Measurements from ENCODE around the gene UNC79.
"Not testable (repeated sequence)": the region's sequence is repeated elsewhere in the genome, so short reads cannot be mapped to it uniquely, and the experiment has no call there.

UNC79 gene

DNA sequence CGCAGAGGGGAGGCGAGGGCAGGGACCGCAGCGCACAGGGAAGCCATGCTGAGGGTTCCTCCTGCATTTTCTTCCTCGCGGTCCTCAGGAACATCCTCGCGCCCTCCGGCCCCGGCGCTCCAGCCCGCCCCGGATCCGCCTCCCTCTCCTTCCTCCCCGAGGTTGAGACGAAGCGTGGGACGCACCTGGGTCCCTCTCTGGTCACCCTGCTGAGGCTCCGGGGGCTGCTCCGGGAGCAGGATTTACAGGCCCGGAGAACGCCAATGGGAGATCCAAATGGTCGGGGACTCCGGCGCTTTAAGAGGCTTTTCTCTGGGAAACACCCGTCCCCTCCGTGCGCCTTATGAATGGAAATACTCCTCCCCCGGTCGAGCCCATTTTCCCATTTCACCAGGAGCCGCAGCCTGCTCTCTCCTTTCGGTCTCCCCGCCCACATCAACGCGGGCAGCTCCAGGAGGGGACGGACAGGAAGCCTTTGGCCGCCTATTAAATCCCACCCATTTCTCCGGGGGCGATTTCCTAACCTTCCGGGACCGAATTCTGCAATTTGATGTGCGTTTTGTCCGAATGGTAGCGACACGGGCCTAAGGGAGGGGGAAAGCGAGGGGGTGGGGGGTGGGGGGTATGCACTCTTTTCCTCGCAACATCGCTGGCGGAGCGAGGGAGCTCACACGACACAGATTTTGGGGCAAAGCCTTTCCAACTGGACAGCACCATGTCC, at the start of gene UNC79:
Gene UNC79 (plus strand): TSS at position 625 of the 721 bp plus-strand sequence. CDS start 91 bp downstream, at position 716.
- DNase-seq (ENCODE audit: low spot score), result peak; percentile 54

DNA sequence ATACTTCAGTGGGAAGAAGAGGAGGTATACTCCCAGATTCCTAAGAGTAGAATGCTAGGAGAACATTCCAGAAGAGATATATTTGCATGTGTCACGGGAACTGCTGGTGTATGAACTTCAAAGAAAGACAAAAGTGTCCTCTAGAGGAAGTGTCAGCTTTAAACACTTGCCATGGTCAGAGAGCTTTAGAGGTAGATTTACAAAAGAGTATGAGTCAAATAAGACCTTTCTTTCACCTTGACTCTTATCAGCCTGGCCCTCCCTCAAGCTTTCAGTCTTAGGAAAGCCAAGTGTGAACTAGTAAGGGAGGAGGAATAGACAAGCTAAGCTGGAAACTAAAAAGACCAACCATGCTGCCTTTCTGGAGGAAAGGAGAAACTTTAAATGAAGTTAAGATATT, 49.1 kb upstream of the UNC79 start:
- no peak for DNase-seq (ENCODE audit: low spot score)

DNA sequence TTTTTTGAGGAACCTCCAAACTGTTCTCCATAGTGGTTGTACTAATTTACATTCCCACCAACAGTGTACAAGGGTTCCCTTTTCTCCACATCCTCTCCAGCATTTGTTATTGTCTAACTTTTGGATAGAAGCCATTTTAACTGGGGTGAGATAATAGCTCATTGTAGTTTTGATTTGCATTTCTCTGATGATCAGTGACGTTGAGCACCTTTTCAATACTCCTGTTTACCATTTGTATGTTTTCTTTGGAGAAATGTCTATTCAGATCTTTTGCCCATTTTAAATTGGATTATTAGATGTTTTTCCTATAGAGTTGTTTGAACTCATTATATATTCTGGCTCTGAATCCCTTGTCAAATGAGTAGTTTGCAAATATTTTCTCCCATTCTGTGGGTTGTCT, 46.5 kb upstream of the UNC79 start:
- DNase-seq (ENCODE audit: low spot score), result peak; percentile 96

DNA sequence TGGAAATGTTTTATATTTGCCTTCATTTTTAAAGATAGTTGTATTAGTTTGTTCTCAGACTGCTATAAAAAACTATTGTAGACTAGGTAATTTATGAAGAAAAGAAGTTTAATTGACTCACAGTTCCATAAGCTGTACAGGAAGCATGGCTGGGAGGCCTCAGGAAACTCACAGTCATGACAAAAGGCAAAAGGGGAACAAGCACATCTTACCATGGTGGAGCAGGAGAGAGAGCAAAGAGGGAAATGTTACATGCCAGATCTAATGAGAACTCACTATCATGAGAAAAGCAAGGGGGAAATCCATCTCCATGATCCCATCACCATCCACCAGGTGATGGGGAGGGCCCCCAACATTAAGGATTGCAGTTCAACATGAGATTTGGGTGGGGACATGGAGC, 35.5 kb upstream of the UNC79 start:
- DNase-seq (ENCODE audit: low spot score), result no peak

DNA sequence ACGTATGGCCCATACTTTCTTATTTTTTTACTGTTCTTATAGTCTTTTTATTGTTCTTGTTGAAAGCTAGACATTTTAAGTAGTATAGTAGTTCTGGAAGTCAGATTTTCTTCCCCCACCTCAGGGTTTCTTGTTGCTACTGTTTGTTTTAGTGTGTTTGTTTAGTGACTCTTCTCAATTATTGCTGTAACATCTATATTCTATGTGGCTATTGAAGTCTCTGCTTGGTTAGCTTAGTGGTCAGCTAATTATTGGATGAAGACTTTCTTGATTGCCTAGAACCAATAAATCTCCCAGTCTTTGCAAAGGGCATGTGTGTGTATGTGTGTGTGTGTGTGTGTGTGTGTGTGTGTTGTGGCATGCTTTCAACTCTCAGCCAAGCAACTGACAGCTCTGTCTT, 34.3 kb upstream of the UNC79 start:
- DNase-seq (ENCODE audit: low spot score), result no peak

DNA sequence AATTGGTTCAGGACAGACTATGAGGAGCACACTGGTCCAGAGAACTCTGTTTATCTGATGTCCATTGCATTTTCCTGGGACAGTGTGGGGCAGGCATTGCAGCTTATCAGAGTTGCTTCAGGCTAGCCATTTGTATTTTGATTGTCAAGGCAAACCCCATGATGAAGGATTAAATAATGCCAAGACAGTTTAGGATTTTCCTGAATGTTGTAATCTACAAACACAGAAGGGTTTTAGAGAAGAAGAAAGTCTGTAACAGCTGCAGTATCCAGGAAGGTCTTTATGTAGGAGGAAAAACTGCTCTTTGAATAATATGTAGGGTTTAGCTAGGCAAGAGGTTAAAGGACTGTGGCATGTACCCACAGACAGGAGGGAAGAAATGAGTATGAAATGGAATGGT, 32.2 kb upstream of the UNC79 start:
- DNase-seq (ENCODE audit: low spot score), result no peak

DNA sequence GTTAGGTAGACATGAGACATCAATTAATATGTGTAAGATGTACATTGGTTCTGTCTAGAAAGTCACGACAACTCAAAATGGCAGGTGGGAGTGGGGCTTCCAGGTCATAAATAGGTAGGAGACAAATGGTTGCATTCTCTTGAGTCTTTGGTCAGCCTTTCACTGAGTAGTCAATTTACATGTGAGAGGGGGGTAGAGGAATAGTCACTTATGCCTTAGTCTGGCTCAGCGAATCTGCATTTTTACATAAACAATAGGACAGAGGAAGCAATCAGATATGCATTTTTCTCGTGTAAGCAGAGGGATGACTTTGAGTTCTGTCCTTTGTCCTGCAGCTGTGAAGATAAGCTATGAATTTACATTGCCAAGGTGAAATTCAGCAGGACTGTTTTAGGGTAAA, 27.8 kb upstream of the UNC79 start:
- no peak for DNase-seq (ENCODE audit: low spot score)

DNA sequence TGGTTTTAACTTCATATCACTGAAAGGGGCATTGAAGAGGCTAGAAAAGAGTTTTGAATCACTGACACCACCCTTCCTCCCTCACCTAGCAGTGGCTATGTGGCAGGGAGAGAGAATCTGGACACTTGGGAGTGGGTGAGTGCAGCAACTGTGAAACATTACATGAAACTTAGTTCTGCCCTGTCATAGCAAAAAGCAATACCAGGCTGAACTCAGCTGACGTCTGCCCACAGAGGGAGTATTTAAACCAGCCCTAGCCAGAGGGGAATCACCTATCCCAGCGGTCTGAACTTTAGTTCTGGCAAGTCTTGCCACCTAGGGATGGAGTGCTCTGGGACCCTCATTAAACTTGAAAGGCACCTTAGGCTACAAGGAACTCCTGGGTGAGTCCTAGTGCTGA, 20.7 kb upstream of the UNC79 start:
- DNase-seq (ENCODE audit: low spot score), result no peak

DNA sequence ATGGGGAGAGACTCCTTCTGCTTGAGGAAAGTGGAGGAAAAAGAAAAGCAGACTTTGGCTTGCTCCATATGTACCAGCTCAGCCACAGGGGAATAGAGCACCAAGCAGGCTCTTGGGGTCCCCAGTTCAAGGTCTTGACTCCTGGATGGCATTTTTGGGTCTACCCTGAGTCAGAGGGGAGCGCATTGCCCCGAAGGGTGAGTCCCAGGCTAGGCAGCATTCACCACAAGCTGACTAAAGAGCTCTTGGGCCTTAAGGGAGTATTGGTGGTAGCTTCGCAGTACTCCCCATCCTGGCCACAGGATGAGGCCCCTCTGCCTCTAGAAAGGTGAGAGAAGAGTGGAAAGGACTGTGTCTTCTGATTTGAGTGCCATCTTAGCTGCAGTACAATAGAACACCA, 19.8 kb upstream of the UNC79 start:
- no peak for DNase-seq (ENCODE audit: low spot score)

DNA sequence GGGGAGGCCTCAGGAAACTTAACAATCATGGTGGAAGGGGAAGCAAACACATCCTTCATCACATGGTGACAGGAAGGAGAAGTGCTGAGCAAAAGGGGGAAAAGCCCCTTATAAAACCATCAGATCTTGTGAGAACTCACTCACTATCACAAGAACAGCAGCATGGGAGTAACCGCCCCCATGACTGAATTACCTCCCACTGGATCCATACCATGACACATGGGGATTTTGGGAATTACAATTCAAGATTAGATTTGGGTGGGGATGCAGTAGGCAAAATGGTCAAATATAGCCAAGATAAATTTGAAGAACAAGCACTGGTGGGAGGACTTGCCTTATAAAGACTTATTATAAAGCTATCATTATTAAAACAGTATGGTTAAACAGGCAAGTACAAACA, 5.6 kb upstream of the UNC79 start:
- DNase-seq (ENCODE audit: low spot score), result not testable (repeated sequence)

DNA sequence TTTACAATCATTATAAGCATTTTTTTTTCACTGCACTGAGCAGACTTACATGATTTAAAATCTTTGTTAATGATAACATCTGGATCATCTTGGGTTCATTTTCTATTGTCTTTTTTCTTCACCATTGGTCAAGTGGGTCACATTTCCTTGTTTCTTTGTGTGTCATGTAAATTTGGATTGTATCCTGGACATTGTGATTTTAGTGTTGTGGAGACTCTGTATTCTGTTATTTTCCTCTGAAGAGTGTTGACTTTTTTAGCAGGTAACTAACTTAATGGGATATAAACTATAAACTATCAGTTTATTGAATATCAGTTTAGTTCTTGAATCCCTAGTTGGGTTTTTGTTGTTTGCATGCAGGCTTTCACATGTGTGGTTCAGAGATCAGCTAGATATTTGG, 4.0 kb upstream of the UNC79 start:
- DNase-seq (ENCODE audit: low spot score), result no peak

DNA sequence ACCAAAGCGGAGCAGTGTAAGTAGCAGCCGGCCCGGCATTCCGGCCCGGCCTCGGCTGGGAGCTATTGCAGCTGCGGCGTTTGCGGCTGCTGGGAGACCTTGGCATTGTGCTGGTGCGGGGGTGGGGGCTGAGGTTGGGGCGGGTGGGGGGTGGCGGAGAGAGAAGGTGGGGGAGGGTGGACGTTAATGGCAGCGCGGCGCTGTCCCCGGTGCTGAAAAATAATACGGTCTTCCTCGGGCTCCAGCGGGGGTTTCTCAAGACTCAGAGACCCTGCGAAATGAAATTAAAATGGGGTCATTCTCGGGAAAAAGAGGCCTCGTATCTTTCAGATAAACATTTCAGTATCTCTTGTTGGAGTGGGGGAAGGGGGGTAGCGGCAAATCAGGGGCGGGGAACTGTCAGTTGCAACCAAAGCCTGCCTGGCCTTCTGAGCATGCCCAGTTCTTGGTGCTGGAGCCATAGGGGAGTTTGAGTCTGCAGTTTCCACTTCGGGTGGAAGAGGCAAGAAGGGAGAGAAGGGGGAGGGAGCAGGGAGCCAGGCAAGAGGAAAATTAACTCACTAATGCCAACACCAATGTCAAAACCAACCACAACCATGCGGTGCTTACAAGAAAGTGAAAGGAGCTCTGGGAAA, 414 bp downstream of the UNC79 start:
- DNase-seq (ENCODE audit: low spot score), result peak; percentile 70

DNA sequence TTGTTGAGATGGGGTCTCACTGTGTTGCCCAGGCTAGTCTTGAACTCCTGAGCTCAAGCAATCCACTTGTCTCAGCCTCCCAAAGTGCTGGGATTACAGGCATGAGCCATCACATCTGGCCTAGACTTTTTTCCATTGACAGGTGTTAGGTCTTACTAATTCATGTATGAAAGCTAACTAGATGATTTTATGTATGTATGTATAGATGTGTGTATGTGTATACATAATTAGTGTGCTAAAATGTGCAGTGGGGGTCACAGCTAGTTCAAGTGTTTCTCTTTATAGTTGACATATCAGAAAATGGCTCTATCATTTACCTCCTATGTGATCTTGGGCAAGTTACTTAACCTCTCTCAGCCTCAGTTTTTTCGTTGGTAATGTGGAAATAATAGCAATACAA, 23.5 kb downstream of the UNC79 start:
- no peak for DNase-seq (ENCODE audit: low spot score)

DNA sequence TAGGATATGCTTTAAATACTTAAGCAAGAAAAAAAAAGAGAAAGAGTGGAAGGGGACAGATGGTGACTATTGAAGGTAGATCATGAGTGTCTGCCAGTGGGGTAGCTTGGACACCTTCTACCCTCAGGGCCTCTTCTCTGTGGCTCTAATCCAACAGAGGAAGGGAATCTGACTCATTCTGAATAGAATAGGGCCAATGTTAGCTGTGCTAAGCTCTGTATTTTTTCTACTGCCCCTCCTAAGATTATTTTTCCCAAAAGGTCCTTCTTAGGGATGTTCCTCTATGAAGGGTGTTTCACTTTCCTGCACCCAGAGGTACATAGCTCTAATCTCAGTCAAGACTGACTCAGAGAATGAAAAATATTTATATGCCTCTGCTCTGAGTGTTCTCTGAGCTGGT, 25.6 kb downstream of the UNC79 start:
- DNase-seq (ENCODE audit: low spot score), result no peak

DNA sequence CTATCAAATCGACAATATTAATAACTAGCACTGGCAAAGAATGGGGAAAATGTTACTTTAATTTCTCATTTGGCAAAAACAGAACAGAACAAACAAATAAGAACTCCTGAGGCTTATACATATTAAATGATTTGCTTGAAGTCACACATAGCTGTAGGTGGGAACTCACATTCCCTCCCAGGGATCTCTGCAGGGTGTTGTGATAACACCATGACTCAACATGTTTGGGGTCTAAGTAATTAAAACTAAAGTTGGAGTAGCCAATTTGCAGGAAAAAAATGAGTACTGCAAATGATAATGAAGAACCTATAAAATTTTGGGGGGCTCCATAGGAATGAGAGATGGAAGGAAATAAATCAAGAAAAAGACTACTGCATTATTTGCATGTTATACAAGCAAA, 27.5 kb downstream of the UNC79 start:
- DNase-seq (ENCODE audit: low spot score), result no peak

DNA sequence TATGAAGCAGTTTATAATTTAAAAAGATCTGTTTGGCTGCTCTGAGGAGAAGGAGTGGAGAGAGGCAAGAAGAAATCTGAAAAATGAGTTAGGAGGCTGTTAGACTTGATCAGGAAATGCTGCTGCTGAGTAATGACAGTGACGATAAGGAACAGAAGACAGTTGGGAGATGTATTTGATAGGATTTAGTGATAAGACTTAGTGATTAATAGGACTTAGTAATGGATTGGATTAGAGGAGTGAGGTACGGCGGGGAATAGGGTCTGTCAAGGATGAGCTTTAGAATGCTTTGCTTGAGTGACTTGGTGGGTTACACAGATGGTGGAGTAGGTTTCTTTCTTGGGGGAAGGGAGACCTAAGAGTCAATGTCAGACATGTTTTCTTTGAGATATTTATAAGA, 31.7 kb downstream of the UNC79 start:
- DNase-seq (ENCODE audit: low spot score), result no peak

DNA sequence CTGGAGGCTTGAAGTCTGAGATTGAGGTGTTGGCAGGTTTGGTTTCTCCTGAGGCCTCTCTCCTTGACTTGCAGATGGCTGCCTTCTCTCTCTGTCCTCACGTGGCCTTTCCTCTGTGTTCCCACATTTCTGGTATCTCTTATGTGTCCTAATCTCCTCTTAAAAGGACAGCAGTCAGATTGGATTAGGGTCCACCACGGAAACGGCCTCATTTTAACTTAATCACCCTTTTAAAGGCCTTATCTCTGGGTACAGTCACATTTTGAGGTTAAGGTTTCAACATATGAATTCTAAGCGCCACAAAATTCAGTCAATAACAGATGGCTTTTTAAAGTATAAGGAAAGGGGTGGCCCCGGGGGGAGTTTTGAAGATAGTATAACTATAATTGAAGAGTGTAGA, 33.5 kb downstream of the UNC79 start:
- no peak for DNase-seq (ENCODE audit: low spot score)

DNA sequence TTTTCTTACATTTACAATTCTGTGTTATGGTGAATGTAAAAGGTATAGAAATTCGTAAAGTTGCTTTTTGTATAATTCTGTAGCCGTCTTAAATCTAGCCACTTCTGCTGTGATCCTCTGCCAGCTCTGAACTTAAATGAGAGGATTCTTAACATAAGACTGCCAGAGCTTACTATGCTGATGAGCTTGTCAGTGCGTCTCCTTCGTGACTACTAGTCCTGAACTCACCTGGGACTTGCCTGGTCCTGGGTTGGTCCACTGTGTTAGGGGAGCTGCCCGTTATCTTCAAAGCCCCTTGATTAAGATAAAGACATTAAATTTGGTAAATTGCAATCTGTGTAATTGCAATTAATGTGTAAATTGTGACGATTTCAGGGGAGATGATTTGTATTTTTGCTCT, 44.7 kb downstream of the UNC79 start:
- DNase-seq (ENCODE audit: low spot score), result no peak

DNA sequence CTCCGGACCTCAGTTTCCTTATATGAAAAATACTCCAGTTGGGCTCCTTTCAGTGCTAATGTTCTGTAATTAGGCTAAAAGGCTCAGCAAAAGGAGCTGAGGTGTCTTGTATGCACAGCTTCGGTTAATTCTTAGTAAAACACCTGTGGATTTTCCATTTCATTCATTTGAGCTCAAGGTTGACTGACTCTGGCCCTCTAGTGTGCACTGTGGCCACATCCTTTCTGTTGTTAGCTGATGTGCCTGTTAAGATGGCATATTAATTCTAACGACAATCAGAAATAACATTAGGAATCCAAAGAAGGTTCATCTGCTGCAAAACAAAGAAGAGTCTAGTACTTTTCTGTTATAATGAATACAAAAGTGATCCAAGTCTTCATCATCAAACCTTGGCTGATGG, 45.6 kb downstream of the UNC79 start:
- DNase-seq (ENCODE audit: low spot score), result no peak

DNA sequence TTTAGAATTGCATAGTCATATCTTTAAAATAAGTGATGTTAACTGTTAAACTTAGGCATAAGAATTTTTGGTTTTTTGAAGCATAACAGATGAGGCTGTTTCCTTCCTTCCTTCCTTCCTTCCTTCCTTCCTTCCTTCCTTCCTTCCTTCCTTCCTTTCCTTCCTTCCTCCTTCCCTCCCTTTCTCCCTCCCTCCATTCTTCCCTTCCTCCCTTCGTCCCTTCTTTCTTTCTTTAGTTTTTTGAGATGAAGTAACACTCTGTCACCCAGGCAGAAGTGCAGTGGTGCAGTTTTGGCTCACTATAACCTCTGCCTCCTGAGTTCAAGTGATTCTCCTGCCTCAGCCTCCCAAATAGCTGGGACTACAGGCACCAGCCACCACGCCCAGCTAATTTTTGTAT, 48.3 kb downstream of the UNC79 start:
- not testable (repeated sequence) for DNase-seq (ENCODE audit: low spot score)

DNA sequence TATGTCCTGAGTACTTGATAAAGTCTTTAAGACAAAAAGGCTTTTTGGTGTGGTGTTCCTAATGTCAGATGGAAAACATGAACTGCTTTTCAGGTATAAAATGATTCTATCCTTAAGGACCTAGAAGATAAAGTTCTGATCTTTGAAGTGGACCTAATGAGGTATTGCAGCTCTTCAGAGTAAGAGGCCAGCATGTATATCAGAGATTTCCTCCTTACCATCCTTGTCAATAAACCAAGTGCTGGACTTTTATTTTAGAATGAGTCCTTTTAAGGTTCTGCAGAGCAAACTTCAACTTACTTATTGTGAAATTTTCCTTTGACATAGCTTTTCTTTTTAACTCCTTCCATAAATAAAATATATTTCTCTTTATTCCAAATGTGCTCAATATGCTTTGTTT, 50.1 kb downstream of the UNC79 start:
- no peak for DNase-seq (ENCODE audit: low spot score)

DNA sequence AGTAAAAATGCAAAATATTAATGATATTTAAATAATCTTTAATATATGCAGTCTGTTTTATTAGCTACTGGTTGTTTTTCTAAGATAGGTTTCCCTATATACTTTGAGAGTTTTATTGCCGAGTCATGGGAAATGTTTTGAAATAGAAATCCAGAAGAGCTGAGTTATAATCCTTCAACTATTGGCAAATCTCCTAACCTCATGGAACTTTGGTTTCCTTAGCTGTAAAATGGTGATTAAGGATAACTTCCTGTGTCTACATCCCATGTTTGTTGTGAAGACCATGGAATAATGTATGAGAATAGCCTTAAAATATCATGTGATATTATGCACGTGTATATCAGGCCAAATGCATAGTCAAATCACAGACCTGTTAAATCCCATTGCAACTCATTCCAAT, 51.0 kb downstream of the UNC79 start:
- no peak for DNase-seq (ENCODE audit: low spot score)

DNA sequence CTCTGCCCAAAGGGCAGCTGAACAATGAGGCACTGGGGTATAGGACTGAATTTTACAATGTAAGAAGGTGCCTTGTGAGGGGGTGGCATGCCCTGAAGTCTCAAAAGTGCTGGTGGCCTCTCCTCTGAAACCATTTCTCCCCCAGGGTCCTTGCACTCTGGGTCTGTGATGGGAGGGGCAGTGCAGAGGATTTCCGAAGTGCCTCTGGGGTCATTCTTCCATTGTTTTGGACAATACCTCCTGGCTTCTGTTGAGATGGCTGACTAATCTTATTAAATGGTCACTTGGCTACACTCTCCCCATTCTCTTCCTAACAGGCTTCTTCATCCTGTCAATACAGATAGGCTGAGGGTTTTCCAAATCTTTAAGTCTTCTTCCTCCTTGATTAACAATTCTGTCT, 59.3 kb downstream of the UNC79 start:
- no peak for DNase-seq (ENCODE audit: low spot score)

DNA sequence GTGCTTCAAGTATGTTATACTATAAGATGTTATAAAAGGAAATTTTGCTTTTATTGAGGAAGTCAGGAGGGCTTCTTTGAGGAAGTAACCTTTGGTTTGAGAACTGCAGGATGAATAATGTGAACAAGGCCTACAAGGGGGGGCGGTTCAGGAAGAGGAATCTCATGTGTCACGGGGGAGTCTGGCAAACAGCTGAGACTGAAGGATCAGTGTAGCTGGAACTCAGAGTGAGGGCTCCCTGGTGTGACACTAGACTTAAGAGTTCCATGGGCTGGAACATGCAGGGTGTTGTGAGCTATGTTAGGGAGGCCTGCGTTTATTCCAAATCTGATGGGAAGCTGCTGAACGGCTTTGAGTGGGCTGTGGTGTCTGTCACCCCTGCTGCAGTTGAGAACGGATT, 62.3 kb downstream of the UNC79 start:
- no peak for DNase-seq (ENCODE audit: low spot score)
